Left lung (tissue), 10 donors: ENCODE measurements around the gene E4F1. TPM values are rescaled to one million over a fixed set of nuclear protein-coding genes. Genes with fewer than 3 reads are reported as not detected.

Source experiments
- ATAC-seq: fragments of 200-7000 bp; cut with Tn5 transposase; one replicate; pipeline ENCODE4 v1.9.1; 2020; ENCODE audit warnings: moderate library complexity
- DNase-seq, 4 donors: peaks; one replicate each; pipeline ENCODE4 v3.0.0-alpha.2; 2013 to 2020
- H3K27ac ChIP-seq, 2 donors: fragments of 200-600 bp; sonication (generic) in 1 of 2; one replicate each; pipeline versions ENCODE4 v1.5.0 to v1.8.0; 2020 to 2021
- H3K27me3 ChIP-seq, 2 donors: fragments of 200-600 bp; sonication (generic) in 1 of 2; one replicate each; pipeline versions ENCODE4 v1.5.0 to v1.8.0; 2020 to 2021
- H3K36me3 ChIP-seq, 2 donors: fragments of 200-600 bp; sonication (generic) in 1 of 2; one replicate each; pipeline versions ENCODE4 v1.5.0 to v1.8.0; 2020 to 2021
- H3K4me1 ChIP-seq, 2 donors: fragments of 200-600 bp; one replicate each; pipeline ENCODE4 v1.8.0; 2021
- H3K4me3 ChIP-seq, 2 donors: fragments of 200-600 bp; sonication (generic) in 1 of 2; one replicate each; pipeline versions ENCODE4 v1.5.0 to v1.8.0; 2020 to 2021; ENCODE audit warnings: mild to moderate bottlenecking in 1 of 2
- H3K9me3 ChIP-seq, 2 donors: fragments of 200-600 bp; sonication (generic) in 1 of 2; one replicate each; pipeline versions ENCODE4 v1.5.0 to v1.8.0; 2020 to 2021
- CTCF ChIP-seq, 2 donors: fragments of 200-600 bp; sonication (generic) in 1 of 2; IDR thresholded peaks; one replicate each; pipeline versions ENCODE4 v1.5.0 to v1.8.0; 2021; ENCODE audit warnings: antibody characterized with exemption in 2 of 2
- intact Hi-C, 2 donors: fragments of 100-400 bp; cut with DNase I; formaldehyde crosslinking; loops; one replicate each; pipeline versions ENCODE4 v1.11.2 to v1.14.2; 2022
- microRNA-seq, 2 donors: library from miRNA; unstranded; fragments of <30 nt; microRNA quantifications; one replicate each; pipeline ENCODE4, GENCODE V29; 2019
- polyA plus RNA-seq, 6 donors: library from polyadenylated mRNA; unstranded; fragments of 120-200 nt; gene quantifications; one replicate each; pipeline ENCODE4 v1.2.1, GENCODE V29; 2013; ENCODE audit not compliant: insufficient read length in 6 of 6
- total RNA-seq, 2 donors: library from RNA; stranded (reverse); fragmentation: NEBNext Ultra II Directional; extraction: Animal tissue kit (Norgen Biotek cat#: 25700); gene quantifications; one replicate each; pipeline ENCODE4 v1.2.1, GENCODE V29; 2021
- donor health status: DM: no; HTN: yes; CAD: no.
- donor health status: DM: no; HTN: no; CAD: no.

E4F1 gene
- total and polyA plus RNA-seq, 8 donors: 12.7 to 22.6 (median 17.0) TPM

- peak in 1 of 4 donors; percentile 66 for DNase-seq
- TF ChIP-seq CTCF (IDR thresholded peaks at IDR 0.05): no peak
- Histone ChIP-seq H3K27me3 (no peaks in the 10 kb centered on the region), H3K36me3 (peaks cover 0 to 94% of the 10 kb centered on the region in 2 donors), H3K4me3 (no peak overlapping the region), H3K27ac (no peak overlapping the region), H3K9me3 (no peaks in the 10 kb centered on the region), H3K4me1 (no peaks in the 10 kb centered on the region)
- intact Hi-C loops: no loop called here
- ATAC-seq: no peak
Measured at GRCh38 chr16:2284001-2284770, 60.8 kb downstream of the E4F1 start.

GRCh38 chr16:2284797-2285576, 61.6 kb downstream of the E4F1 start:
- Histone ChIP-seq H3K4me1 (no peaks in the 10 kb centered on the region), H3K27ac (no peak overlapping the region), H3K4me3 (no peak overlapping the region), H3K36me3 (peaks cover 0 to 93% of the 10 kb centered on the region in 2 donors), H3K9me3 (no peaks in the 10 kb centered on the region), H3K27me3 (no peaks in the 10 kb centered on the region)
- TF ChIP-seq CTCF (IDR thresholded peaks at IDR 0.05): no peak
- ATAC-seq: no peak
- peak in 1 of 4 donors; percentile 57 for DNase-seq
- intact Hi-C loops: no loop called here

Small RNA genes within 50 kb of the gene (microRNA-seq; reads per million reads assigned to microRNA genes)
- gene MIR3677 (0 reads per million in 2 donors), gene MIR4717 (0 reads per million in 2 donors)

Other genes starting within 250 kb of the E4F1 start
- gene NOXO1, start 242.1 kb upstream of the E4F1 start, total RNA-seq: 1 to 10 TPM; 4.4 to 5.6 TPM
- gene NOXO1, start 242.1 kb upstream of the E4F1 start, polyA plus RNA-seq: under 1 TPM in 4 of 6 donors, not detected in 2; 0.30 to 0.78 (median 0.46) TPM
- 10 to 100 TPM; 25.8 to 26.1 TPM for gene GFER, start 239.4 kb upstream of the E4F1 start, total RNA-seq
- gene GFER, start 239.4 kb upstream of the E4F1 start, polyA plus RNA-seq: 10 to 100 TPM; 15.7 to 21.5 (median 19.1) TPM
- gene SYNGR3, start 233.6 kb upstream of the E4F1 start, total RNA-seq: under 1 TPM; 0.31 to 0.32 TPM
- gene SYNGR3, start 233.6 kb upstream of the E4F1 start, polyA plus RNA-seq: under 1 TPM; 0.21 to 0.93 (median 0.42) TPM
- gene ZNF598, start 213.8 kb upstream of the E4F1 start, total RNA-seq: 10 to 100 TPM; 31.5 to 45.9 TPM
- 10 to 100 TPM; 15.2 to 27.8 (median 20.9) TPM for gene ZNF598, start 213.8 kb upstream of the E4F1 start, polyA plus RNA-seq
- 1 to 10 TPM in 1 of 2 donors, under 1 TPM in 1; 0.94 to 3.1 TPM for gene NPW, start 203.8 kb upstream of the E4F1 start, total RNA-seq
- gene NPW, start 203.8 kb upstream of the E4F1 start, polyA plus RNA-seq: 1 to 10 TPM; 1.7 to 5.4 (median 2.7) TPM
- gene NHERF2, start 196.7 kb upstream of the E4F1 start, total RNA-seq: 100 to 1,000 TPM; 186 to 349 TPM
- 100 to 1,000 TPM in 3 of 6 donors, 10 to 100 TPM in 3; 68.1 to 170 (median 103) TPM for gene NHERF2, start 196.7 kb upstream of the E4F1 start, polyA plus RNA-seq
- 10 to 100 TPM; 19.4 to 29.8 TPM for gene NTHL1, start 175.8 kb upstream of the E4F1 start, total RNA-seq
- gene NTHL1, start 175.8 kb upstream of the E4F1 start, polyA plus RNA-seq: 10 to 100 TPM; 20.2 to 30.0 (median 25.8) TPM
- gene TSC2, start 175.6 kb upstream of the E4F1 start, total RNA-seq: 100 to 1,000 TPM; 116 to 126 TPM
- gene TSC2, start 175.6 kb upstream of the E4F1 start, polyA plus RNA-seq: 100 to 1,000 TPM; 116 to 166 (median 131) TPM
- gene PKD1, start 87.7 kb upstream of the E4F1 start, total RNA-seq: 10 to 100 TPM; 63.2 to 73.5 TPM
- gene PKD1, start 87.7 kb upstream of the E4F1 start, polyA plus RNA-seq: 100 to 1,000 TPM in 4 of 6 donors, 10 to 100 TPM in 2; 90.1 to 165 (median 116) TPM
- gene RAB26, start 75.0 kb upstream of the E4F1 start, total RNA-seq: under 1 TPM; 0.73 to 0.84 TPM
- gene RAB26, start 75.0 kb upstream of the E4F1 start, polyA plus RNA-seq: 1 to 10 TPM in 5 of 6 donors, under 1 TPM in 1; 0.91 to 1.9 (median 1.7) TPM
- gene TRAF7, start 67.8 kb upstream of the E4F1 start, total RNA-seq: 10 to 100 TPM; 69.5 to 88.1 TPM
- gene TRAF7, start 67.8 kb upstream of the E4F1 start, polyA plus RNA-seq: 10 to 100 TPM; 48.6 to 59.5 (median 52.2) TPM
- gene CASKIN1, start 27.0 kb upstream of the E4F1 start, total RNA-seq: under 1 TPM; 0.05 to 0.06 TPM
- under 1 TPM; 0.18 to 0.56 (median 0.42) TPM for gene CASKIN1, start 27.0 kb upstream of the E4F1 start, polyA plus RNA-seq
- 10 to 100 TPM; 32.1 to 39.0 TPM for gene MLST8, start 18.1 kb upstream of the E4F1 start, total RNA-seq
- 10 to 100 TPM; 29.8 to 40.3 (median 37.0) TPM for gene MLST8, start 18.1 kb upstream of the E4F1 start, polyA plus RNA-seq
- gene BRICD5, start 12.7 kb upstream of the E4F1 start, total RNA-seq: 10 to 100 TPM in 1 of 2 donors, 1 to 10 TPM in 1; 6.7 to 15.3 TPM
- gene BRICD5, start 12.7 kb upstream of the E4F1 start, polyA plus RNA-seq: 1 to 10 TPM; 2.9 to 7.9 (median 4.9) TPM
- 10 to 100 TPM; 14.4 to 24.4 TPM for gene PGP, start 8.8 kb upstream of the E4F1 start, total RNA-seq
- gene PGP, start 8.8 kb upstream of the E4F1 start, polyA plus RNA-seq: 10 to 100 TPM in 1 of 6 donors, 1 to 10 TPM in 5; 7.1 to 14.5 (median 8.7) TPM
- gene DNASE1L2, start 12.9 kb downstream of the E4F1 start, total RNA-seq: 1 to 10 TPM; 1.3 to 1.5 TPM
- gene DNASE1L2, start 12.9 kb downstream of the E4F1 start, polyA plus RNA-seq: 1 to 10 TPM in 2 of 6 donors, under 1 TPM in 4; 0.27 to 1.7 (median 0.90) TPM
- 10 to 100 TPM; 47.3 to 51.7 TPM for gene ECI1, start 28.0 kb downstream of the E4F1 start, total RNA-seq
- gene ECI1, start 28.0 kb downstream of the E4F1 start, polyA plus RNA-seq: 10 to 100 TPM; 41.8 to 63.5 (median 51.2) TPM
- 100 to 1,000 TPM; 109 to 124 TPM for gene RNPS1, start 44.5 kb downstream of the E4F1 start, total RNA-seq
- 100 to 1,000 TPM; 178 to 208 (median 196) TPM for gene RNPS1, start 44.5 kb downstream of the E4F1 start, polyA plus RNA-seq
- 100 to 1,000 TPM; 329 to 334 TPM for gene ABCA3, start 117.1 kb downstream of the E4F1 start, total RNA-seq
- gene ABCA3, start 117.1 kb downstream of the E4F1 start, polyA plus RNA-seq: 10 to 100 TPM in 2 of 6 donors, 1 to 10 TPM in 4; 6.8 to 17.3 (median 9.6) TPM
- 1 to 10 TPM; 4.7 to 8.0 TPM for gene CCNF, start 205.9 kb downstream of the E4F1 start, total RNA-seq
- gene CCNF, start 205.9 kb downstream of the E4F1 start, polyA plus RNA-seq: 10 to 100 TPM in 3 of 6 donors, 1 to 10 TPM in 3; 9.2 to 17.3 (median 10.1) TPM
- 1 to 10 TPM; 4.0 to 6.5 TPM for gene TEDC2, start 236.5 kb downstream of the E4F1 start, total RNA-seq
- 10 to 100 TPM in 3 of 6 donors, 1 to 10 TPM in 3; 5.7 to 10.9 (median 9.2) TPM for gene TEDC2, start 236.5 kb downstream of the E4F1 start, polyA plus RNA-seq
- gene NTN3, start 247.7 kb downstream of the E4F1 start, total RNA-seq: 1 to 10 TPM in 1 of 2 donors, not detected in 1; 1.7 TPM
- gene NTN3, start 247.7 kb downstream of the E4F1 start, polyA plus RNA-seq: 1 to 10 TPM; 3.1 to 6.7 (median 5.2) TPM